Nucleus accumbens (tissue), 56 donors: ENCODE measurements around the gene FBN3.
"Not testable (repeated sequence)": the region's sequence is repeated elsewhere in the genome, so short reads cannot be mapped to it uniquely, and the experiment has no call there.

Source experiments
- DNase-seq, 56 donors: peaks; one replicate each; lab custom pipeline; 2025; lab: John Stamatoyannopoulos, UW

FBN3 gene

DNA sequence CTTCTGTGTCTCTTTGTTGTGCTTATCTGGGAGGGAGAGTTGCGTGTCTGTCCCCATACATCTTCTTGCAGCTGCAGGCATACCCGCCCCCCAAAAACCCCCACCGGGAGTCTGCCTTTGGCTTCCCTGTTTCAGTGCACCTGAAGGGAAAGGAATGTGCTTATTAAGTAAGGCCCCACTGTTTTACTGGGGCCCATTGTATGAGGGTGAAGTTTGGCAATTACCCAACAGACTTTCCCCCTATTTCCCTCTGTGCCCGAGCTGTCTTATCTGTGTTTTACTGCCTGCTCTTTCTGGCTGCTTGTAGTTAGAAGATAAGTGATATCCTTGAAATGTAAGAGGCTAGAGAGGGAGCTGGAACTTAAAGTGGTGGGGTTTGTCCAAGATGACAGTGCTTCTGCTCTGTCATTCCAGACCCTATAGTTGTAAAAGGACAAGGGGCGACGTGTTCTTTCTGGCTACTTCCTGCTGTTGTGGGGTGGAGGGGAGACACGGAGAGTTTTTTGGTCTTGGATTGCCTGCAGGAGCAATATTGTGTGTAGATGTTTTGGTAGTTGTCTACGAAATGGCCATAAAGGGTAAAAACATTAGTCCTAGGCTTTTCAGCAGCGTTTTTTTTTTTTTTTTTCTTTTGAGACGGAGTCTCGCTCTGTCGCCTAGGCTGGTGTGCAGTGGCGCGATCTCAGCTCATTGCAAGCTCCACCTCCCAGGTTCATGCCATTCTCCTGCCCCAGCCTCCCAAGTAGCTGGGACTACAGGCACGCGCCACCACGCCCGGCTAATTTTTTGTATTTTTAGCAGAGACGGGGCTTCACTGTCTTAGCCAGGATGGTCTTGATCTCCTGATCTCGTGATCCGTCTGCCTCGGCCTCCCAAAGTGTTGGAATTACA lies 115.9 kb downstream of the FBN3 start:
- not testable (repeated sequence) for DNase-seq

DNA sequence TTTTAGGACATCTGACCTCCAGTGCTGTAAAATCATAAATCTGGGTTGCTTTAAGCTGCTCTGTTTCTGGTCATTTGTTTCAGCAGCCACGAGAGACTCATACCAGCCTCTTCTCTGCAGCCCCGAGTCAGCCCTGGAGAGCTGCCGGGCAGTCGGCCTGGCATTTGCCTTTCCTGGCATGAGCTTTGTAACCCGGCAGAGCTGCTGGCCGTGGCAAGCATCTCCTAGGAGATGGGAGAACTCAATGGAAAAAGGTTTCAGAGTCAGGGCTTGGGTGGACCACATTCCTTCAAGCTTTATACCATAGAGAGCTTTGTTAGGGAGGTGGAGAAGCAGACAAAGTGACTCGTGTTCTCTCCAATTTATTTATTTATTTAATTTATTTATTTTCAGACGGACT lies 118.4 kb downstream of the FBN3 start:
- peak in 5 of 56 donors; percentile 0 to 4 (median 2) for DNase-seq

DNA sequence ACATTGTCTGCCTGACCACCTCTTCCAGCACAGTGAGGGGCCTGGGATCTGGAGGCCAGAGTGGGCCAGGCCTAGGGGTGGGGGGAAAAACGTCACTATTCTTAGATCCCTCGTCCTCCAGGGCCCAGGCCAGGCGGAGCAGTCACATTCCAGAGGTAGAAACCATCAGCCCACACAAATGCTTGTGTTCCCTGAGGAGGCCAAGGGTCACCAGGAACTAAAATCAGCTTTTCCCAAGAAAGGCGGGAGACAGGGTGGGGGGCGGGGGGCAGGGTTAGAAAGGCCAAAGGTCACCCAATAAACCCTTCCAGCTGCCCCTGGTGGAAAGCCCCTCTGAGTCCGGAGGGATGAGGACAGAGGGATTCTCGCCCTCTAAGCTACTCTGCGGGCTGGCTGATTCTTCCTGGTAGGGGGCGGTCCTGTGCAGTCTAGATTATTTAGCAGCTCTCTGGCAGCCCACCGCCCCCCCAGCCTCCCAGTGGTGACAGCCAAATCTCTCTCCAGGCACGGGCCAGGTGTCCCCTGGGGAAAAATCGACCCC lies 120.4 kb downstream of the FBN3 start:
- no peak for DNase-seq

DNA sequence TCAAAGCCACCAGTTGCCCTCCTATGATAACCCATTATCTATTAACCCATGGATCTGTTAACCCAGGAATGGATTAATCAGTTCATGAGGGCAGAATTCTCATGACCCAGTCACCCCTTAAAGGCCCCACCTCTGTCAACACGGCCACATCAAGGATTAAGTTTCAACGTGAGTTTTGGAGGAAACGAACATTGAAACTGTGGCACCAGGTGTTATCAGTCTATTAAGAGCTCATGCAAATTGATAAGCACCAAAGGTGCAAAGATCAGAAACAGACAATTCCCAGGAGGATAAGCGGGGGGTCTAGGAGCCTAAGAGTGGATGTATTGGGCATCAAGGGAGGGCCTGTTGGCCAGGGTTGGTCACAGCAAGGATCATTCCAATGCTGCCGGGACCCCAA lies 124.1 kb downstream of the FBN3 start:
- DNase-seq: no peak

DNA sequence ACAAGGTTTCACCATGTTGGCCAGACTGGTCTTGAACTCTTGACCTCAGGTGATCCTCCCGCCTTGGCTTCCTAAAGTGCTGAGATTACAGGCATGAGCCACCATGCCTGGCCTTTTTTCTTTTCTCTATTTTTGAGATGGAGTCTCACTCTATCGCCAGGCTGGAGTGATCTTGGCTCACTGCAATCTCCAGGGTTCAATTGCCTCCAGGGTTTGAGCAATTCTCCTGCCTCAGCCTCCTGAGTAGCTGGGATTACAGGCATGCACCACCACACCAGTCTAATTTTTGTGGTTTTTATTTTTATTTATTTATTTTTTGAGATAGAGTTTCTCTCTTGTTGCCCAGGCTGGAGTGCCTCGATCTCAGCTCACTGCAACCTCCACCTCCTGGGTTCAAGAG lies 125.1 kb downstream of the FBN3 start:
- DNase-seq: not testable (repeated sequence)

DNA sequence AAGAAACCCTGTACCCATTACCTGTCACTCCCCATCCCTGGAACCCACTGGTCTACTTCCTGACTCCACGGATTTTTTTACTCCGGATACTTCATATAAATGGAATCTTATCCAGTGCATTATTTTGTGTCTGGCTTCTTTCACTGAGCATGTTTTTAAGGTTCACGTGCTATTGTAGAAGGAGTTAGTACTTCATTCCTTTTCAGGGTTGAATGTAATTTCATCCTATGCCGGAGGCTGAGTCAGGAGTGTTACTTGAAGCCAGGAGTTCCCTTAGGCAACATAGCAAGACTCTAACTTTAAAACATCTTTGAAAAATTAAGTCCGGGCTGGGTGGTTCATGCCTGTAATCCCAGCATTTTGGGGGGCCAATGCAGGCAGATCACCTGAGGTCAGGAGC lies 126.0 kb downstream of the FBN3 start:
- no peak for DNase-seq

DNA sequence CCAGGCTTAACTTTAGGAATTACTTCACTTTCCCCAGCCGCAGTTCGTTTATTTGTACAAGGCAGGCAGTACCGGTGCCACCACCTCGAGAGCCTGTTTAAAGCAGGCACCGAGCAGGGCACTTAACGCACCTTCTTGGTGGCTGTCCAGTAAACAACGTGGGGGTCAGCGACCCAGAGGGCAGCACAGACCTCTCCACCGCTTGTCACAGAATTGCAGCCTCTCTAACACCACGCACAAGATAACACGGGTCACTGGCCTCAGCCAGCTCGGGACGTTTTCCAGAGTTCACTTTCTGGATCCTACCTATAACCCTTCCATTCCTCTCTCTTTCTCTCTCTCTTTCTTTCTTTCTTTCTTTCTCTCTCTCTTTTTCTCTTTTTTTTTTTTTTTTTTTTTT lies 127.1 kb downstream of the FBN3 start:
- DNase-seq: no peak

DNA sequence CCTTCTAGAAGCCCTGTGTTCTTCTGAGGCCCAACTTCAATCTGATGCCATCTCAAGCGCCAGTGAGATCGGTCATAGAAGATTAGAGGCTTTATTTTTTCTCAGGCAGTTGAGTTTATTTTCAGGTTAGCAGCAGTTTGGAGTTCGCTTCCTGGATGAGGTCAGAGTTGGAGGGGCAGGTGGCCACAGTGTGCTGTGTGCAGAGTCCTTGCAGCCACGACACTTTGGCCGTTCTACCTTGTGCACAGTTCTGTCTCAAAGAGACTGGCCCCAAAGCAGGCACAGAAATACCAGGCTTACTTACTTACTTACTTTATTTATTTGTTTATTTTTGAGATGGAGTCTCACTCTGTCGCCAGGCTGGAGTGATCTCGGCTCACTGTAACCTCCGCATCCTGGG lies 128.0 kb downstream of the FBN3 start:
- DNase-seq: no peak

DNA sequence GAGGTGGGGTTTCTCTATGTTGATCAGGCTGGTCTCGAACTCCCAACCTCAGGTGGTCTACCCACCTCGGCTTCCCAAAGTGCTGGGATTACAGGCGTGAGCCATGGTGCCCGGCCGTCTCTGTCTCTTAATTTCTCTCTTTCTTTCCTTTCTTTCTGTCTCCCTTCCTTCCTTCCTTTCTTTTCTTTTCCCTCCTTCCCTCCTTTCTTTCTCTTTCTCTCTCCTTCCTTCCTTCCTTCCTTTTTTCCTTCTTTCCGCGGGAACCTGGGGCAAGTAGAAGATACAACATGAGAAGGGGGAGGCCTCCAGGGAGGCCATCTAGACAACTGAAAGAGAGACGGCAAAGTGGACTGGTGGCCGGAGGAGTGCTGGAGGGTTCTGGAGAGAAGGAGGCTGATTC lies 128.7 kb downstream of the FBN3 start:
- no peak for DNase-seq

DNA sequence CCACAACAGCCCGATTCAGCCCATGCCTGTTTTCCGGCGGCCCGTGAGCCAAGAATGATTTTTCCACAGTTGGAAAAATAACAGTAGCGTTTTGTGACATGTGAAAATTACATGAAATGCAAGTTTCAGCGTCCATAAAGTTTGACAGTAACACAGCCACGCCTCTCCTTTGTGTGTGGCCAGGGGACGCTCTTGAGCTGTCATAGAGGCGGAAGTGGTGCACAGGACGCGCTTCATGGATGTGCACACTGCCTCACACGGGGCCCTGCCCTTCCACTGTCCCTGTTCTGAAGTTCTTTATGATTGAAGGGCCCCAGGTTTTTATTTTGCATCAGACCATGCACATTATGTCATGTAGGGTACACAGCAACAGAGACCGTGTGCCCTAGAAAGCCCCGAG lies 131.6 kb downstream of the FBN3 start:
- DNase-seq: no peak
